Stimulated activated CD4-positive, alpha-beta T cell treated with anti-CD3 and anti-CD28 coated beads, Interleukin-2, amount 100 ng/mL, for 48 hours (primary cell): ENCODE results near the gene PRKN.

Experiments
- DNase-seq, 2 donors: peaks; one replicate each; pipeline ENCODE4 v3.0.0-alpha.2; 2020

Gene PRKN

DNA sequence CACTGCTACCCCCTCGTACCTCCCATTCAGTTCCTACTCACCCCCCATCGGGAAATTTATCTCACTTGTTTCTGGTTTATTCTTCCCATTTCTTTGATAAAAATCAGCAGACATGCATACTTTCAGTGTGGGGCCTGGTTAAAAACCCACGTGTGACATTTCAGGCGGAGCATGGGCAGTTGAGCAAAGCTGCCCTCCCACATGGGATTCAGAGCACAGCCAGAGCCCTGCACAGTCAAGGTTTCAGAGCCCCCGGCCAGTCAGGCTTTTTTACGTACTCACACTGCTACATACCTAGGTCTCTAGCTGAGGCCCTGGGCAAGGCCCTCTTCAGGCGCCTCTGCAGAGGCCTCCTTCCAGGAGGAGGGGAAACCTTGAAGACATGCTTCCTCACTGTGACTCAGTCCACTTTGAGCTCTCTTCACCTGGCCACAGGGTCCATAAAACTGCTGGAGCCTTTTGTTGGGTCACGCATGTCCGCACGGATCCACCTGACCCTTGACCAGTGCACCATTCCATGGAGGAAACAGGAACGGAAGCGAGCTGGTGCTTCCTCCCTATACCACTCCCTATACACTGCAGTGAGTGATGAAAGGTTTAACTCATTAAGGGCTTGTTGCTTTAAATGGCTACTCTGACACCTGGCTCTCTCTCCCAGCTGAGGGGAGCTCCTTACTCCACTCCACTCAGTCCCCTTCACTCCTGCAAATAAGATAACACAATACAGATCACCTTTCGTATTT, 713.3 kb downstream of the PRKN start:
- DNase-seq: no peak

DNA sequence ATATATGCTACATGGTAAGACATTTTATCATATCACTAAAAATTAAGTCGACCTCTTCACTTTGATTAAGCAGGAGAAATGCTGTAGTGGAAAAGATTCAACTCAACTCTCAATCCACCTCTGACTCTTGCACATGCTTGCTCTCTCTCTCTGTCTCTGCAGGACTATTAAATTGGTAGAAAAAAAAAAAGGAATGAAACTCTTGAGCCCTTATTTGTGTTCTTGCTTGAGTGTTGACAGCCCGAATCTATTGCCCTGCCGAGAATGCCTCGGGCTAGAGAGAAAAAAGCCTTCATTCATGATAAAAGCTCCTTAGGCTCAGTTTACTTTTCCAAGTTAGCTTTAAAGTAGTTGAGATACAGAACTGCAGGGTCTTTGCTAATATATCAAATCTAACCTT, 722.2 kb downstream of the PRKN start:
- DNase-seq: no peak

DNA sequence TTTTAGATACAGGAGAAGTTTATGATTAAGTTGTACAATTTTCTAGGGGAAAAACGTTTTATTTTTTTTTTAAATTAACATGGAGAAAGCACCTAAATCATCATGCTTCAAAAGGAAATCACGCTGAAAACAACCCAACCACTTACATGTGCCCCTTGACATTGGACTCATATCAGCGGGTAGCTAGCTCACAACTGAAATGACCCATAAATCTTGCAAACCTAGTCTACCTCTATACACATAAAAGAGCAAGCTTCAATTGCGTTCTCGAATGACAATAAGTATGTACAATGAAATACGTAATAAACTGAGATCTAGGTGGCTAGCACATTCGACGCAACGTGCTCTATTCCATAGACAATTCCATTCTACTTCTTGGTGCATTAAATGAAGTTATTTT, 730.8 kb downstream of the PRKN start:
- DNase-seq: no peak

DNA sequence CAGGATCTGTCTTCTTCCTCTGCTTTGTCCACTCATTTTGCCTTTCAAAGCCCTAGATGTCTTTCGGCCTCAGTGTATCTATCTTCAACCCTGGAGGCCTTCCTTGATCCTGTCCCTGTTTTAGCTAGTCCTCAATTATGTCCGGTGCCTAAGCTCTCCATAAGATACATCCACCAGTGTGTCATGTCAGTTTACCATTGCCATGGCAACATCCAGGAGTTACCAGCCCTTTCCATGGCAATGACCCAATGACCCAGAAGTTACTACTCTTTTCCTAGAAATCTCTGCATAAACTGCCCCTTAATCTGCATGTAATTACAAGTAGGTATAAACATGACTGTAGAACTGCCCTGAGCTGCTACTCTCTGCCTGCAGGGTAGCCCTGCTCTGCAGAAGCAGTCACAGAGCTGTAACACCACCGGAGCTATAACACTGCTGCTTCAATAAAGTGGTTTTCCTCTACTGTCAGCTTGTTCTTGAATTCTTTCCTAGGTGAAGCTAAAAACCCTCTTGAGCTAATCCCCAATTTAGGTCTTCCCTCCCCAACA, 741.6 kb downstream of the PRKN start:
- DNase-seq: no peak

DNA sequence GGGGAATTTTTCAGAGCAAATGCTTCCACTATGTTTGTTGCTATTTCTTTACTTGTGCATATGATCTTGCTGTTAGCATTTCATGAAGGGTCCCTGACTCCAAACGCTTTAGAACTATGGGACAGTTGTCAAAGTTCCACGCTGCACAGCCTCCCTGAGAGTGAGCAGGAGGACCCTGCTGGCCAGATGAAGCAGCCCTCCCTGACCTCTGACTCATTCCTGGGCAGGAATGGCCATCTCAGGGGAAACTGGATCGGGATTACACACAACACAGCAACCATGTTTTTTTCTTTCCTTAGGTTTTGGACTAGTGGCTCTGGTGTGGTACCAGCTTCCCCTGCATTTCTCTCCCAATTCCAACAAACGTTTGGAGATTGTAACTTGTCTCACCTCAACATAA, 742.9 kb downstream of the PRKN start:
- DNase-seq: no peak

DNA sequence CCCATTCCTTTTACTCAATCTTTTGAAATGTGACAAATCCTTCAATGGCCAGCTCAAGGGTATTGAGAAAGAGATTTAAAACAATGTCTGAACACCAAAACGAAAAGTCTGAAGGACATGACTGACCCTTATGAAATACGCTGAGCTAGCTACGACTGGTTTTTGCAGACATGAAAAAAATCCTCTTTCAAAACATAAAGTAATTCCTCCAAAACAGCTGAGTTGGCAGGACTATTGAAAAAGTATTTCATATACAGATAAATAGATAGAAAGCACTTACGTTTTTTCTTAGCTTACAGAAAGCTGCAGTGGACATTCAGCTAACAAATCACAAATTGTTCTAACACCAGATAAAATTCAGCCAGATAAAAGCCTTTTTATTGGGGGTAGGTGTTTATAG, 751.0 kb downstream of the PRKN start:
- DNase-seq: no peak

DNA sequence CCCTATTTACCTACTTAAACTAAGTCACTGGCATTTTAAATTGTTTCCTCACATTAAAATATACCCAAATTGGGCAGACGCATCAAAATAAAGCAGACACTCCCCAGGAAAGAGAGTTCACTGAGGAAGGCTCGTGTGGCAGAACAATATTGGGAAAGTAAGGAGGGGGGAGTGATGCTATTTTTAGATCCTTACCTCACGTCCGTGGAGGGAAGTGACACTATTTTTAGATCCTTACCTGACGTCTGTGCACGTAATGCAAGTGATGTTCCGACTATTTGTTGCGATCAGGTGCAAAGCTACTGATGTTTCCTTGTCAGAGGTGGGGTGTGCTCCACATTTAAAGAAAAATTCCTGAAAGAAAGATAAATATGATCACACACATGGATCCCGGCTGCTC, 754.5 kb downstream of the PRKN start:
- DNase-seq: no peak

DNA sequence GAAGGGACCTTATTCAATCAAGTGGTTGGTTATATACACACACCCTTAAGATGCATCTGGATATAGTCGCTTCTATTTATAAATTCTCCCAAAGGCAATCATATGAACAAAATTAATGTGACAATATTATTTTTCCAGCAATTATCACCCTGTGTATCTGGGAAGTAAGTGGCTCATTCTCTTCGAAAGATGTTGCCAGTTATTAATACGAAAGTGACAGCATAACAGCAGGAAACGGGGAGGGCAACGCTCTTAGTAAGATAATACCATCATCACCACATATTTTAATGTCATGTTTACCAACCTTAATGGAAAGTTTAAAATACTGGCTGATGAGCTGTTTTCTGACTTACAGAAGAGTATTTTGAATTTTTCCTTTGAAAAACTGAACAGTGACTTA, 756.5 kb downstream of the PRKN start:
- DNase-seq: no peak

DNA sequence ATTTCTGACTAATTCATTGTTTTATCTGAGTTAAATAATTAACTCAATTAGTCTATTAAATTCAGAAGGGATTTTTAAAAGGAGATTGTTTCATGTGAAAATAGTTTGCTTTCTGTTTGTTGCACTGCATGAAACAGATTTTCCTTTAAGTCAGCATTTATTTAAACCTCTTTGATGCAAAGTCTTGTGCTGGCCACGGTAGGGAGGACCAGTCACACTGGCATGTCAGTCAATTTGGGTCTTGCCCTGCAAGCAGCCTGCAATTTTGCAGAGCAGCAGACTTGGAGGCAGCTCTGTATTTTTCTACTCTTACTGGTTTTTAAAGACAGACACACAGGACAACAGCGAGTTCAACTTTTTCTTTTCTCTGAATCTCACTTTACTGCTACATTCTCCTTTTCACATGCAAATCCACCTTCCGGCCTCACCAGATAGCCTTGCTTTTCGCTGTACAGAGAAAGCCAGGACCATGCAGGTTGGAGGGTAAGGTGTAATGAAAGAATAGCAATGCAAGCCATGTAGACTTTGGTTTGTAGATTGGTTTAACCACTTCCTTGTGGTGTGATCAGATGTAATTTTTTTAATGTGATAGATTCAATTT, 763.8 kb downstream of the PRKN start:
- no peak for DNase-seq

DNA sequence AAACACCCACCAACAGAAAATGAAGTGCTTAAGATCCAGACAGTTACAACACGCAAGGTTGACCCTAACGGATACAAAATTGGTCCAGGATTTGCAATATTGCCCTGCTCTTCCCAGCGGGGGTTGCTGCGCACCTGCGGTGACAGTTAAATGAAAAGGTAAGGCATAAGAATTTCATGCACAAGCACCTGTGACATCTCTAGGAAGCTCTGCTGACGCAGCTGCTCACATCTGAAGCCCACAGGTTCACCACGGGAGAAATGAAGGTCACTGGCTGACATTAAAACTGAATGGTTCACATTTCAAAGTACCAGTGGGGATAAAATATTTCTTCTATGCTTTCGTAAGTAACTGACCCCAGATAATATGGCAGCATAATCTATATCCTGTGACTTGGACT, 764.4 kb downstream of the PRKN start:
- DNase-seq: no peak

DNA sequence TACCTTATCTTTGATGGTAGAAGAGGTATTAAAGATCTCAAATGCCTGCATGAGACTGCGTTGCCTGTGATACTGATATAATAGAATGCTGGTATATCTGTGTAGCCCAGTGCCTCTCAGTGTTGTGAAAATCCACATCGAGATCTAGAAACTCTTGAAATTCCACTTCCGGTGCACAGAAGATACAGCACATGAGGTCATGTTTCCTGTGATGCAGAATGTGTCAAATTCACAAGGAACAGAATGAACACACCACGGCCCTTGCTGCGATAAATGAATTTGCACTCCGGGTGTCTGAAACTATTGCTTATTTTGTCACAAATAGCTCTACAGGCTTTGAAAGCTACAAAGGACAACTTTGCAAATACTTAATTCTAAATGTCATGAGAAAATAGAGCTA, 765.8 kb downstream of the PRKN start:
- DNase-seq: no peak

DNA sequence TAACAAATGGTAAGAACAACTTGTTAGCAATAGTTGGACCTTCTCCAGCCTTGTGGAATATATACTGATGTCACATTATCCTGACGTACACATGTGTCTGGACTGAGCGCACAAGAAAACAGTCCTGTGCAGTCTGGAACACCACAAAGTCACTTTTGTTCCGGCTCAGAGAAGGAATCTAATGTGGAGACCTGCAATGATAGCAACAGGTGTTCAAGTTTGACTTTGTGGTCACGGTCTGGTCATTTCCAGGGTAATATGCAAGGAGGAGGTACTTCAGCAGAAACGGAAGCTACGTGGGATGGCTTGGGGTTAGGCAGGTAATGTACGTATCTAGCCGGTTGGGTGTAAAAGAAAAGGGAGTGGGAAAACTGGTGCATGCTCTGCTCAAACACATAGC, 766.5 kb downstream of the PRKN start:
- no peak for DNase-seq

DNA sequence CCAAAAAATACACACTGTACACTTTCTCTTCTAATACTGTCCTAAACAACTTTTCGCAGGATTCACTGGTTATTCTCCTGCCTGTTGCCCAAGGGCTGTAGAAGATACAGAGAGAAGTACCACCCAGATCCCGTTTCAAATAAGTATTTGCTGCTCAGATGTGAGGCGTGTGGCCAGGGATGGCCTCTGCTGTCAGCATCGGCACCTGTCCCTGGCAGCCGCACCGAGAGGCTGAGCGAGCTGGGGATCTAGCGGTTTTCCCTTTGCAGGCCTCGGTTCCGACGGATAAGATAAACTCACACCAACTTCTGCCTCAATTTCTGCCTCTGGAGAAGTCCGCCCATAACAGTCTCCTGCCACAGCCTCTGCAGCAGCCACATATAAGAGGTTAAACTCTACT, 768.5 kb downstream of the PRKN start:
- DNase-seq: no peak

DNA sequence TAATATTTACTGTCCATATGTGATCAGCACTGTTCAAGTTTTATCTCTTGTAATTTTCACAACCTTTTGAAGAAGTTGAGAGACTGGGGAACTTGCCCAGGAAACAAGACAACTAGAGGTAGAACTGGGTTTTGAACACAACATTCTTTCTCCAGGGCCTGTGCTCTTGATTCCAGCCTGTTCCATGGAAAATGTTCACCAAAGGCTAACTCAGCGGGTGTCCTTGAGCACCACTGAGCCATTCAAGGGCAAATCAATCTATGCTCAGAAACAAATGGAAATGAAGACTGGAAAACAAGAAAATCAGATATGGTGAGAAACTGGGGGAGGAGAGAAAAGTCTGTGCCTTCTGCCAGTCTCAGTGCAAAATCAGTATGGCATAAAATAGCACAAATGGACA, 771.5 kb downstream of the PRKN start:
- DNase-seq: no peak

DNA sequence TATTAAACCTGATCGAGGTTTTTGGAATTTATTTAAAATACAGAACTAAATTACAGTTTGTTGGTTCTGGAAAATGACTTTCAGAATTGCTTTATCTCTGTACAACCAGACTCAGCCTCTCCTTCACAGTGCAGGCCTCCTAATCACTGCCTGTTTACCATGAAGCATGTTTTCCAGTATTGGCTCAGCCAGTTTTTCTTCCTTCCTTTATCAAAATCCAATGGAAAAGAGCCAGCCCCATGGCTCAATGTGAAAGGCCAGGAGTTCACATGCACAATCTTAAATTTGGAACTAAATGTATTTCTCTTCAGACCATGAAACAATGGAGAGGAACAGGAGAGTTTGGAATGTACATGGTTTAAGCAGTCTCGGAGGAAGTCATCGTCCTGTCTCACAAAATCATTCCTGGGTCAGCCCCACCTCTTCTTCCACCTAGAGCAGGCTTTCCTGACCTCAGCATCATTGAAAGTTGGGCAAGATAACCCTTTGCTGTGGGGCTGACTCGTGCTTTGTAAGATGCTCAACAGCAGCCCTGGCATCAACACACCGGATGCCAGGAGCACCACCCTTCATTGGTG, 772.8 kb downstream of the PRKN start:
- DNase-seq: no peak

DNA sequence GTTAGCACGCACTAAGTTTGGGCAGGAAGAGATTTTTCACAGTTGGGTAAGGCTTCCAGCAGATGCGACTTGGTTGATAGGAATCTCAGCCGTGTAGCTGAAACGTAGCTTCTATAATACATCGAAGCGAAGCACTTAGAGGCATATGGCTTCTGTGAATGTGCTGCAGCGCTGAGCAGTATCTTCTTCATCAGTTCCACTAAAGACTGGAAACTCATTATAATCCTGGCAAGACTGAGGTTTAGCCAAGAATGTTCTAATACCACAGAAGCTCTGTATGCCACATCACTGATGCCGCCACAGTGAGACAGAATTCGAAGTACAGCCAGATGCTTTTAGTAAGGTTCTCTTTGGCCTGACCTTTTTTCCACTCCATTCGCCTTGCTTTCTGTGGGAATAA, 773.5 kb downstream of the PRKN start:
- no peak for DNase-seq

DNA sequence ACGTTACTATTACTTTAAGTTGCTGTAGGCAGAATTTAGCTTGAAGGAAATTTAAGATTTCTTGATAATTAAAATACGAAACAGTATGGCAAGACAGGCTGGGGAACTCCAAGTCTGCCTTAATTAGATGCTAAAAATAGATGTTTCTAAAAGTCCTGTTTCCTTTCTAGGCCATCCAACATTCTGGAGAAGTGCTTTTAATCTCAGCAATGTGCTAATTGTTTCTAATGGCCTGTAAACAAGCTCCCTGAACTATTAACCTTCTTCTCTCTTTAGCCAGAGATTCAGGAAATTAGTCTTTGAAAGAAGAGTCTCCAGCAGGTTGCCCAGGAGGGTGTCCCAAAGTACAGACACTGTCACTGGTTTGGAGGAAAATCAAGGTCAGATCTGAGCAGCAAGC, 776.4 kb downstream of the PRKN start:
- no peak for DNase-seq

DNA sequence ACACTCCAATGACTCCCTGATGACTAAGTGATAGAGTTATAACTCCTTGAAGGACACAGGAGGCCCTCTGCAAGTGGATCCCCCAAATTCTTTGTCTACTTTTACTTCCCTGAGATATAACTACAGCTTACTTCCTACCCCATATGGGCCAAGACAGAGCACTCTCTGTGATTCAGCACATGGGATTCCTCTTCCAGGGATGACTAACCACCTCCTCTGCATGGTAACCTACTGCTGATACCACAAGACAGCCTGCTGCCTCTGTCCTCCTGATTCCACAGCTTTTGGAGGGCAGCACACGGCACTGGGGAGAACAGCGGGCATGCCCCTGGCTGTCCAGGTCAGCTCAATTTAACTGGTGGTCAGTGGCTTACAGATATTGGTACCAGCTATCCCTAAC, 778.0 kb downstream of the PRKN start:
- no peak for DNase-seq

DNA sequence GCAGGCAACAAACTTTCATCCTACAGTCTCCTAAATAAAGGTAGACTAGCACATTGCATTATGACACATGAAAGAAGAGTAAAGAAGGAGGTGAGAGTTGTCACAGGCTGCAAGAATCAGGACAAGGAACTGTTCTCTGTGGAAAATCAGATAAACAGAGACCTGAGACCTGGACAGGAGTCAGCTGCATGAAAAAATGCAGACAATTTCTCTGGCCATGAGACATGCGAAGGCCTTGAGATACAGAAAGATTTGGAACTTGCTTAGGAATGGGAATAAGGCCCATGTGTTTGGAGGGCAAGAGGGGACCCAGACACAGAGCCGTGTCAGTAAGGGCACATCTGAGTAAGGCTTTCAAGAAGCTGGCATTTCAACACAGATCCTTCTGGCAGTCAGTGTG, 779.1 kb downstream of the PRKN start:
- no peak for DNase-seq

DNA sequence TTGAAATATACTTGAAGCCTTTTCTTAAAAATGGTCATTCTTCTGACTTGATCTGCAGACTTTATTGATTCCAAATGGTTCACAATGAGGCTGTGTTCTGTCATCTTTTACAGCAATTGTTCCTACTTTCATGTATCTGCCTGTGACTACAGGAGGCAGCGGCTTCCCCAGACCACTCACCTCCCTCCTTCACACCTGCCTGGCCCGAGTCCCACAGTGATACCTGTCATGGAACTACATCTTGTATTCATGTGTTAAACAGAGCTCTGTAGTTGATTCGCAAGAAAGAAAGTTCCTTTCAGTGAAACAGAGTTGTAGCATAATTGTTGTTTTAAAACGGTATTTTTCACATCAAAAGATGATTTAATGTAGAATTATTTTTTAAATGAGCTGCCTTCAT, 780.2 kb downstream of the PRKN start:
- no peak for DNase-seq

DNA sequence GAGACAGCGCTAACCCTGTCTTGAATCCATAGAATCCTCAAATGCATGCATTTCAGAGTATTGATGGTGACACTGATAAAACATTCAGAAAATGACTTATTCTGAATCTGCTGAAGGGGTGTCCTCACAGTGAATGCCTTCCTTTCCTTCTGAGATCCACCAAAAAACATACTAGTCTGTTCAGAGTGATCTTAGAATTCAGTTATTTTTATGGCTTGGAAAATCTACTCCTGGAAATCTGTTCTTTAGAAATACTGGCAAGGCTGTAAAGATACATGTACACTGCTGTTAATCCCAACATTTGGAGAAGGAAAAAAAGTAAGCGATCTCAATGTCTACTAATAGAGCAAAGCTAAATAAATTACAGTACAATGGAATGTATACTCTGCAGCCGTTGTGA, 781.1 kb downstream of the PRKN start:
- DNase-seq: no peak

DNA sequence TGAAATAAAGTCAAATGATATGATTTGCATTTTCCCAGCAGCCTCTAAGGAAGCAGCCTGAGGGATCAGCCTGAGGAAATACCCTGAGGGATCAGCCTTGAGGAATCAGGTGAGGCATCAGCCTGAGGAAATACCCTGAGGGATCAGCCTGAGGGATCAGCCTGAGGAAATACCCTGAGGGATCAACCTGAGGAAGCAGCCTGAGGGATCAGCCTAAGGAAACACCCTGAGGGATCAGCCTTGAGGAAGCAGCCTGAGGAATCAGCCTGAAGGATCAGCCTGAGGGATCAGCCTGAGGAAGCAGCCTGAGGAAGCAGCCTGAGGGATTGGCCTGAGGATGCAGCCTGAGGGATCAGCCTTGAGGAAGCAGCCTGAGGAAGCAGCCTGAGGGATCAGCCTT, 784.0 kb downstream of the PRKN start:
- no peak for DNase-seq

DNA sequence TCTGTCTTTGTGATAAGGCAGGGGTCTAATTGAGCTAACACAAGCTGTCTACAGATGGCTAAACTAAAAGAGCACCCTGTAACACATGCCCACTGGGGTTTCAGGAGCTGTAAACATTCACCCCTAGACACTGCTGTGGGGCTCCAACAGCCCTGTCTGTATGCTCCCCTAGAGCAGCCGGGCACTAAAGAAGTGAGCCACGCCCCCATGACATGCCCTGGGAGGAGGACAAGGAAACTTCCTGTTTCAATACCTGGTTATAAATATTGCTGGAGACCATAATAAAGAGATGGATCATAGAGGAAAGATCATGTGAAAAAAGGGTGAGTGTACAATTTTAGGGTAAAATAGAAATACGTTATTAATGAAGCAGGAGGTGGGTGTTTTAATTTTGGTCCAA, 786.0 kb downstream of the PRKN start:
- DNase-seq: no peak

DNA sequence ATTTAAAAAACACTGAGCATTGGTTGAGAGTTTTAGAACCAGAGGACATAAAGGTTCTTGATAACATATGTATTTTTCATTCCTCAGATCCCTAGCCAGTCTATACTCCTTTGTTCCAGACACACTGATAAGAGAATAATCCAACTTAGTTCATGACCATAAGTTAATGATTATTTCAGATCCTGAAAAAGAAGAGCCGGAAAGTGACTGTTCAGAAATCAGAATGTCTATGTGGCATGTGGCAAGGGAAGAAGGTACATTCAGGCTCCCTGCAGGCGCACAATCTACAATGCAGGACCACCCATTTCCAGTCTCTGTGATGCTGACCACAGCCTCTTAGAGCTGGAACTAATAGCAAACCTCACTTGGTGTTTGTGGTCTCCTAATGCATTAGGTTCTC, 787.0 kb downstream of the PRKN start:
- no peak for DNase-seq

DNA sequence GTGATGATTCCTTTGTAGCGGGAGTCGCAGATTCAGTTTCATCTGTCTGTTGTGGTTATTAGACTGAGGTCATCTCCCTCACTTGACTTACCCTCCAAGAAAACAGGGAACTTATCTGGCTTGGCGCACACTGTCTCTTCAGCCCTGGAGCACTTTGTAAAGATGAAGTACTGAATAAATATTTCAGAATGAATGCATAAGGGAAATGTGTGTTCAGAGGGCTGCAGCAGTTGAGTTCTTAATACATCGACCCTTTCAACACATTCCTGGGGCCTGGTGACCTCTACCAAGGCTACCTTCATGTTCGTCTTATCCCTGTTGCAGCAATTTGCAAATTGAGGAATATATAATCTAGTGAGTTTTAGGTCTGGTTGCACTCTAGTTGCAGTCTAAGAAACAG, 801.2 kb downstream of the PRKN start:
- no peak for DNase-seq
